Stimulated activated CD8-positive, alpha-beta memory T cell treated with anti-CD3 and anti-CD28 coated beads, Interleukin-4, amount 100 ng/mL, for 1 hour (primary cell): ENCODE results near the gene BCL2L2.
A peak's percentile ranks its signal among the peaks of the same experiment; 100 is the strongest.

ENCODE experiments used
- DNase-seq, 2 donors: peaks; one replicate each; pipeline ENCODE4 v3.0.0-alpha.2; 2020; ENCODE audit warnings: low read depth in 2 of 2, low spot score in 1 of 2

Gene BCL2L2

DNA sequence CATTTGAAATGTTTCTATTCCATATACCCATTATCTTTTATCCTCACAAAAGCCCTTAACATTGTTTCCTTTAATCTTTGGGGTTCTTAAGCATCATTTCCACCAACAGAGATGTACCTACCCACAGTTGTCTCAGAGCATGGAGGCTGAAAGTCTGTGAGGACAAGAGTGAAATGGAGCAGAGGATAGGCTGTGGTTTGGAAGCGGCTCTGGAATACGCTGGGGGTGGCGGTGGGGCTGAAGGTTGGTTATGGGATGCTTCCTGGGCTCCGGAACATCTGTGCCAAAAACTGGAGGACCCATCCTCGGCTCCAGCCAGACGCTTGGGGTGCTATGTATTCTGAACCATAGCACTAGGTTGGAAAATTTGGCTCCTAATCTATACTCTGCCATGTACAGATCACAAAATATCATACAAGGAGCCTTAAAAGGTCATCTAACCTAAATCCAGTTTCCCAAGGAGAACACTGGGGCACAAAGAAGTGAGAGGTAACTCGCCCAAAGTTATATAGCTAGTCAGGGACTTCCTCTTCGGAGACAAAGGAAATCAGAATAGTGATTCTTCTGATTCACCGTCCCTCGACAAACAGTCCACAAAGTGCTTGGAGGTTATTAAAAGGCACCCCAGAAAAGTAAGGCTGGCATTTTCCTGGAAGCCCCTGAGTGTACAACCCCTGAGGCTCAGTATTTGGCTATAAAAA lies 6.5 kb upstream of the BCL2L2 start:
- DNase-seq = no peak

DNA sequence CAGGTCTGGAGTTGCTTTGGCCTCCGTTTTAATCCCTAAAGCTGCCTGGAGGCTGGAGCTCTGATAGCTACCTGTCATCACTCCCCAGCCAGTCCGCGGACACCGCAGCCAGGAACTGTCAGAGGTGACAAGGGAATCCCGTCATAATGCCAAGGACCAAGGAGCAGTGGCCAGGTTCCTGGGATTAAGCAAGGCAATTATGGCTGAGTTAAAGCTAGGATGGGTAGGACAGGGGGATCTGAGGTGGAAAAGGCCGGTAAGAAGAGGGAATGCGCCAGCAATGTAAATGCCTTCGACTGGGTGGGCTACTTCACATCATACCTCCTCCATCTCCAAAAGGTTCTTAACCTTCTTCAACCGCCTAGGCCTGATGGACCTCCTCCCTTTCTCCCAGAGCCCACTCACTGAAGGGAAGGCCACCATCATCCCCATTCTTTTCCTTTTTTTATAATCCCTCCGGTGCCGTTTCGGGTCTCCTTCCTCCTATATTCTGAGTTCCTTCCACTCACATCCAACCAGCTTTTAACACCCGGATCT lies 5.9 kb upstream of the BCL2L2 start:
- DNase-seq = no peak

DNA sequence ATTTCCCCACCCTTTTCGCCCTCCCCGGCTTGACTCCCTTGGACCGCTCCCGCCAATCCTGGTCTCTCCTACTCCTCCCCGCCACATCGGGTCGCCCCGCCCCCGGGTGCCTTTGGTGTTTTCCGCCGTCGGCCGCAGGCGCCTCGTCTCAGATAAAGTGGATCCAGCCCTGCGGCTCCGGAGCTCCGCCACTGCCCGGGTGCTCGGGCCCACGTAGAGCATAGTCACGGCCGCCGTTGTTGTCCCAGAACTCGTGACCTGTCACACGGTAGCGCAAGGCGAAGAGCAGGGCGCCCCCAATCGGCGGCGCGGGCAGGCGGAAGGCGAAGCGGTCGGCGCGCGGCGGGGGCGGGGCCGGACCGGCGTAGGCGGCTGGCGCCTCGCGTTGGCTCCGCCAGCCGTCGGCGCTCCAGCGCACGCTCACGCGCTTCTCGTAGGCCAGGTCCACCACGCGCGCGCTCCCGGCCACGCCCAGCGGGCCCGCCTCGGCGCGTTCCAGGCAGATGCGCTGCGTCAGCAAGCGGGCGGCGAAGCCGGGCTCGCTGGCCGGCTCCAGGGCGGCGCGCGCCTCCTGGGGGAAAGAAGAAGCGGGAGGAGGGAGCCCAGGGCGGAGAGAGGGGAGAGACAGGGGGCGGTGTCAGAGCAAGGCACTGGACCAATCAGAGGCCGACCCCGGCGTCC lies 5.2 kb upstream of the BCL2L2 start:
- DNase-seq = peak; percentile 79 to 89

DNA sequence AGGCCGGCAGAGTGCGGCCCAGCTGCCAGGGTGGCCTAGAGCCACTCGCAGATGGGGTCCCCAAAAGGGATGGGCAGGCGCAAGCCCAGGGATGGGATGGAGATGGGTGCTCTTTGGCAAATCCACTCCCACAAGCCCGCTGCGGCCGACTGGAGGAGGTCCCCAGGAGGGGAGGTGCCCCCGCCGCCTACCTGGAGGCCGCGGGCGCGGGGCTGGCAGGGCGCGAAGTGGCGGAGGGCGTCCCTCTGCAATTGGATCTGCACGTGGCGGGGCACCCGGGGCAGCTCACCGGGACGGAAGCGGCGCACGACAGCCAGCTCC lies 4.7 kb upstream of the BCL2L2 start:
- DNase-seq = peak in 1 of 2 donors; percentile 43

DNA sequence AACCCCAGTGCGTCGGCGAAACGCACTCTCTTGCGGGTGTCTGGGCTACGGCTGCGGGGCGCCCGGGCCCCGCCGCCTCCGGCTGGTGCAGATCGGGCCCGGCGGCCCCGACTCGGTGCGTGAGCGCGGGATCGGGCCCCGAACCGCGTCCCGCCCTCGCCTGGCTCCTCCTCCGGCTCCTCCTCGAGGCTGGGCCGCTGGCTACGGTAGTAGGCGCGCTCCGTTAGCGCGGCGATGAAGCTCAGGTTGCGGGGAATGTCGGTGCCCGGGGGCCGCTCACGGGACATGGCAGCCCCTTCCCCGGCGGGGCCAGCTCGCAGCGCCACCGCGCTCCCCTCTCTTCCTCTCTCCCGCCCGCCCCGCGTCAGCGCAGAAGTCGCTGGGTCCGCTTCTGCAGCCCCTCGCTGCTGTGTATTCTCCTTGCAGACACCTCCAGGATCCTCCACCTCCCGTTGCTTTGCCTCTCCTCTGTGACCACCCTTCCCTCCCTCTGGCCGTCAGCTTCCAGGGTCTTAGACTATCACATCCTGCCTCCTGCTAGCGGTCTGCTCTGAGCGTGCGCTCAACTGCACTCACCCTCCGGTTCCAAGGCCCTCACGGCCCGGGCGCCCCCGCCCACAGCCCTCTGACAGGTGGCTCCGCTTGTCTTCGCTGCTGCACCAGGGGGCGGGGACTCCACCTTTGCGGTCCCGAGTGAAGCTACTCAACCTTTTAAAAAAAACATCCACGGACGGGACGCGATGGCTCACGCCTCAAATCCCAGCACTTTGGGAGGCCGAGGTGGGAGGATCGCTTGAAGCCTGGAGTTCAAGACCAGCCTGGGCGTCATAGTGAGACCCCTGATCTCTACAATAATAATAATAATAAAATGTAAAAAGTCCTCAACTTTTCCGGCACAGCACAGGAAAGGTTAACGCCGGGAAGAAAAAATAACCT lies 4.1 kb upstream of the BCL2L2 start, which contains the start of gene PPP1R3E:
PPP1R3E (minus strand) TSS at position 570 of the 936 bp plus-strand sequence; CDS start at position 287, 283 bp downstream.
- peak in 1 of 2 donors; percentile 75 for DNase-seq

DNA sequence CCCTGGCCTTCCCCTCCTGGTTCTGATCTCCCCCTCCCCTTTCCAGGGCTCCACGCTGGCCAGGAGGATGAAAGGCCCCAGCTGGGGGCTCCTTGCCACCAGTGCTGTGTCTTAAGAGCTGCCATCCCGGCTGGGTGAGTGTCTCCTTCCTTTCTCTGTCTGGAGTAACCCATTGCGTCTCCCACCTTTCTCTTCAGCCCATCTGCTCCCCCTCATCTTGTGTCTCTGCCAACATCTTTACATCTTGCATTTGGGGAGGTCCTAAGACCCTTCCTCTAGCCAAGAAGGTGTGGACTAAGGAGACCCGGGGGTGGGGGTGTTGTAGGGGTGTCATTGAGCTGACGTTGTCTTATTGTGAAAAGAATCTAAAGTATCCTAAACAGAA lies 505 bp downstream of the BCL2L2 start:
- no peak for DNase-seq

DNA sequence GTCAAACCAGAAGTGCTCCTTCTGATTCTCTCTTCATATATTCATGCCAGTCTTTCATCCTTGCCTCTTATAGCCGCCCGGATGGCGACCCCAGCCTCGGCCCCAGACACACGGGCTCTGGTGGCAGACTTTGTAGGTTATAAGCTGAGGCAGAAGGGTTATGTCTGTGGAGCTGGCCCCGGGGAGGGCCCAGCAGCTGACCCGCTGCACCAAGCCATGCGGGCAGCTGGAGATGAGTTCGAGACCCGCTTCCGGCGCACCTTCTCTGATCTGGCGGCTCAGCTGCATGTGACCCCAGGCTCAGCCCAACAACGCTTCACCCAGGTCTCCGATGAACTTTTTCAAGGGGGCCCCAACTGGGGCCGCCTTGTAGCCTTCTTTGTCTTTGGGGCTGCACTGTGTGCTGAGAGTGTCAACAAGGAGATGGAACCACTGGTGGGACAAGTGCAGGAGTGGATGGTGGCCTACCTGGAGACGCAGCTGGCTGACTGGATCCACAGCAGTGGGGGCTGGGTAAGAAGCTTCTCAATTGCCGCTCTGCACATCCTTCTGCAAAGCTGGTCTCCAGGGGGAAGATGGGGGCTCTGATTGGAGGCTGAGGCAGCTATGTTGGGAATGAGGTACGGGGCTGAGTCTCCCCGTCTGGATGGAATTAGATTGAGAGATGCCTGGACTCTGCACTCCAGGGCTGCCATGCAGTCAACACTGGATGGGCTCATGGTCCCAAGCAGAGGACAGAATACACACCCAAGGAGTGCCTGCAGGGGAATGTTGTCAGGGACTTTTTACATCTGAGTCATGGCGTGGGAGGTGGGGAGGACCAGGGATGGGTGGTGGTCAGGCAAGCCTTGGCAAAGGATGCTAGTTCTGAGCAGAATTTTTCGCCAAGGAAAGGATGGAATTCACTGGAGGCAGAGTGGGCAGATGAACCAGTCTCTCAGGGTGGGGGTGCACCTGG lies 1.3 kb downstream of the BCL2L2 start:
- DNase-seq = no peak

DNA sequence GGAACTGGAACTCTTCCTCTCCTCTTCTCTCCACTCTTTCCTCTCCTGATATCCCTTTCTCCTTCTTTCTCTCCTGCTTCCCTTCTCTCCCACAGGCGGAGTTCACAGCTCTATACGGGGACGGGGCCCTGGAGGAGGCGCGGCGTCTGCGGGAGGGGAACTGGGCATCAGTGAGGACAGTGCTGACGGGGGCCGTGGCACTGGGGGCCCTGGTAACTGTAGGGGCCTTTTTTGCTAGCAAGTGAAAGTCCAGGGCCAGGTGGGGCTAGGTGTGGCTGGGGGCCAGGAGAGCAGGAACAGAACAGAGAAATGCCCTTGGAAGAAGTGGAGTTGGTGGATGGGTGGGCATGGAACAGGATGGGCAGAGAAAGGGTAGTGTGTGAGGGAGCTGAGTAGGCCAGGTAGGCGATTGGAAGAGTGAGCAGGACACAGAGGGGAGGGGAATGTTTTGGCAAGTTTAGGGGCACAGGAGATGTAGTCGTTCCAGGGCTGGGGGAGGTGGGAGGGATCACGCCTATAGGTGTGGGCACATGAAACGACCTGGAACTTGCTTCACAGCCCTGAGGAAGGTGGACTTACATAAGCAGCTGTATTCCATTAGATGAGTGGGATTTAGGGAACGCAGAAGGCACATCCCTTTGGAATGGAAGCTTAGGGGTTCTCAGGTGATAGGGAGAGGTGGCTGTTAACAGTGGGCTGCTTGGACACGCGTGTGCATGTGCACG lies 2.2 kb downstream of the BCL2L2 start:
- DNase-seq = no peak

DNA sequence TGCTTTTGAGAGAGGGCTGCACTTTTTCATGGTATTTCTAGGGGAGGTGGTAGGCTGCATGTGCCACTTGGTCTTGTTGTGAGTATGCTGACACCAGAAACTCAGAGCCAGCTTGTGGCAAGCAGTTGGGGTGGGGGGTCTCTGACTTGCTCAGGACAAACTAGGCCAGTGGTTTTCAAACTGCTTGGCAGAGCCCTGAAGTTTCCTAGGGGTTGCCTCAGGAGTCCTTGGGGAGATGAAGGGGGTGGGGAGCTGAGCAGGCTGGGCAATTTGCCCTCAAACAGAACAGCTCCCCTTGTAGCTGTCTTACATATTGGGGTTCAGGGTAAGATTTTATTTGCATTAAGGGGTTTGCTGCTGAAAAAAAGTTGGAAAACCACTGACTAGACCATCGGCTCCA lies 3.9 kb downstream of the BCL2L2 start:
- DNase-seq = no peak

DNA sequence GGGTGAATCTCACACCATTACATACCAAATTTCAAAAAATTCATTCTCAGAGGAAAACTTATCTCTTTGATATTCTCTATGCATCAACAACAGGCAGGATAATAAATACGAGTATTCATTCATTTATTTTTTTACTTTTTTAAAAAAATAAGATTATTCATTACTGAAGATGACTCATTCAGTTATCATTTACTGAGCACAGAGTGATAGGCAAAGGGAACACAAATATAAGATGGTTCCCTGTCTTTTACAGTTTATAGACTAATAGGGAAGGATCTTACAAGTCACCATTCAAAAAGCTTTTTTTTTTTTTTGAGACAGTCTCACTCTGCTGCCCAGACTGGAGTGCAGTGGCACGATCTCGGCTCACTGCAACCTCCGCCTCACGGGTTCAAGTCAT lies 9.7 kb downstream of the BCL2L2 start:
- no peak for DNase-seq

DNA sequence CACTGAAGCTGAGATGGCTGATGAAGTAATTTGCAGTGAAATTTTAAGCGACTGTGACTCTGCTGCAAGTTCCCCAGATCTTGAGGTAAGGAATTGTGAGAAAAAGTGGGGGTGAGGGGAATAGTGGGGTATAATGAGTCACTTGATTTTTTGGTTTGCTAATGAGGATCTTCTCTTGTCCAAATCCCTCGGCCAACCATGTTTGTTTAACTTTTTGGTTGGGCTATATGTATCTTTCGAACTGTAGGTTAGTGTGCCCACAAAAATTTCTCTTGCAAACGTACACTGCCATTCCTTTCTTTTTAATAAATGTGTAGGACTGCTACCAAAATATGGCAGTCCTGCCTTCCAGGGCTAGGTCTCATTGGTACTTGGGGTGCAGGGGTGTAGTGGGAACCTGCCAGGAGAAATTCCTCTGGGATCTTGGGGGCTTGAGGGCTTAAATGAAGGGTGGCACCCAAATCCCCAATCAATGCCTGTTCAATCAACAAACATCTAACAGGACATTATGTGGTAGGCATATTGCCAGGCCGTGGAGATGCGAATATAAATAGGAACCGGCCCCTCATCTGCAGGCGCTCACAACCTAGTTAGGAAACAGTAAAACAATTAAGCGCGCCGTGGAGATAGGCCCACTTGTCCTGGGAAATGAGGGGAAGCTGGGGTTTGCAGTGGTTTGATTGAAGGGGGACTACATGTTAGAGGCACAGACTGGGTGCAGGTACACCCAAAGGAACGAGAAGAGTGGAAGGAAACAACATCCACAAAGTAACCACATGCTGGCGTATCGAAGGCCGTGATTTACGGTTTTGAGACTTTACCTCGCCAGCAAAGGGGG lies 13.3 kb downstream of the BCL2L2 start:
- no peak for DNase-seq

DNA sequence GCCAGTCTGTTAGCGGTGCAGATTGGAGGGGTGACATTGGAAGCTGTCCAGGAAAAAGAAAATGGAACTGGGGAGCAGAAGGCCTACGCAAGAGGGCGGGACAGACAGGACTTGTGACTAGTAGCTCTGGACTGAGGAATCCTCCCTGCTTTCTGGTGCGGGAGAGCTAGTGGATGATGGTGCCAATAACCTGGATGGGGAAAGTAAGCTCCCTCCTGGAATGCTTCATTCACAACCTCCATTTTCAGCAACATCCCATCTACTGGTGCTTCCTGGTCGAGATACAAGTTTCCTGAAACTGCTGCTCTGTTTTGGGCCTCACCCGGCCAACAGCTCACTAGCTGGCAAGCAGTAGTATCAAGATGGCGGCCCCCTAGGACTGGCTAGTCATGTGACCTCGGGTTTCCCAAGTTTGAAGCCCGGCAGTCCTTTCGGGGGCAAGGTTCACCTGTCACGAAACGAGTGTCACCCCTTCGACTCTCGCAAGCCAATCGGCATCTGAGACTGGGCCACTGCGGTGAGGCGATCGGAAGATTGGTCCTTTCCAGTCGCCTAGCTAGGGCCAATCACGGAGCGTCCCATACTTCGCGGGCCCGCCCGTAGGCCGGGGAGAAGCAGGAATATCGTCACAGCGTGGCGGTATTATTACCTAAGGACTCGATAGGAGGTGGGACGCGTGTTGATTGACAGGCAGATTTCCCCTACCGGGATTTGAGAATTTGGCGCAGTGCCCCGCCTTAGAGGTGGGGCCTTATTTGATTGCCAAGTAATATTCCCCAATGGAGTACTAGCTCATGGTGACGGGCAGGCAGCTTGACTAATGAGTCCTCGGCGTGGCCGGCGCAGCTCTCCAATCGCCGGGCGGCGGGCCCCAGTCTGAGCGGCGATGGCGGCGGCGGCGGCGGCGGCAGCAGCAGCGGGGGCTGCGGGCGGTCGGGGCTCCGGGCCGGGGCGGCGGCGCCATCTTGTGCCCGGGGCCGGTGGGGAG lies 14.2 kb downstream of the BCL2L2 start, which contains the start of gene PABPN1:
PABPN1 (plus strand) TSS at position 874 of the 988 bp plus-strand sequence; CDS start at position 887, 13 bp downstream.
- DNase-seq = peak; percentile 90 to 95

DNA sequence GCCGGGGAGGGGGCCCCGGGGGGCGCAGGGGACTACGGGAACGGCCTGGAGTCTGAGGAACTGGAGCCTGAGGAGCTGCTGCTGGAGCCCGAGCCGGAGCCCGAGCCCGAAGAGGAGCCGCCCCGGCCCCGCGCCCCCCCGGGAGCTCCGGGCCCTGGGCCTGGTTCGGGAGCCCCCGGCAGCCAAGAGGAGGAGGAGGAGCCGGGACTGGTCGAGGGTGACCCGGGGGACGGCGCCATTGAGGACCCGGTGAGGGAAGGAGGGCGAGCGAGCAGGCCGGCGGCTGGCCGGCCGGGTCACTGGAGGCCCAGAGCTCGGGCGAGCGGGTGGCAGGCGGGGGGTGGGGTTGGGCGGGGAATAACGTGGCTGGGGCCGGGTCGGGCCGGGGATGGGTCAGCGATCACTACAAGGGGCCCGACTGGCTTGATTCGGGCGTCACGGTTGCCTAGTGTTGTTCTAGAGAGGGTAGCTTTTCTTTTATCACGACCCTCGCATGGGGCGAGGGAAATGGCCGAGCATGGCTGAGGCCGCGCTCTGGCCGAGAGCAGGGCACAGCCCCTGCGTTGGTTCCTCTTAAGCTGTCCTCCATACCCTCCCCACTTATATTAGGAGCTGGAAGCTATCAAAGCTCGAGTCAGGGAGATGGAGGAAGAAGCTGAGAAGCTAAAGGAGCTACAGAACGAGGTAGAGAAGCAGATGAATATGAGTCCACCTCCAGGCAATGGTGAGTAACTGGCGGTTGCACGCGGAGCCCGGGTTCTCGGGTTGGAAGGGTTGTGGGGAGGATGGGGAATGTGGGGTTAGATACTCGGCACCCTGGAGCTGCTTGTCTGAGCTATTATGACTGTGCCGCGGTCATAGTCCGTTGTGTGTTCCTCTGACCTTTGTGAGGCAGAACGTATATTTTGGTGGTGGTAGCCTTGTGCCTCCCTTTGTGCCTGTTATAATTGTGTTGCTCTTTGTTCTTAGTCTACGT lies 15.2 kb downstream of the BCL2L2 start:
- DNase-seq = no peak

DNA sequence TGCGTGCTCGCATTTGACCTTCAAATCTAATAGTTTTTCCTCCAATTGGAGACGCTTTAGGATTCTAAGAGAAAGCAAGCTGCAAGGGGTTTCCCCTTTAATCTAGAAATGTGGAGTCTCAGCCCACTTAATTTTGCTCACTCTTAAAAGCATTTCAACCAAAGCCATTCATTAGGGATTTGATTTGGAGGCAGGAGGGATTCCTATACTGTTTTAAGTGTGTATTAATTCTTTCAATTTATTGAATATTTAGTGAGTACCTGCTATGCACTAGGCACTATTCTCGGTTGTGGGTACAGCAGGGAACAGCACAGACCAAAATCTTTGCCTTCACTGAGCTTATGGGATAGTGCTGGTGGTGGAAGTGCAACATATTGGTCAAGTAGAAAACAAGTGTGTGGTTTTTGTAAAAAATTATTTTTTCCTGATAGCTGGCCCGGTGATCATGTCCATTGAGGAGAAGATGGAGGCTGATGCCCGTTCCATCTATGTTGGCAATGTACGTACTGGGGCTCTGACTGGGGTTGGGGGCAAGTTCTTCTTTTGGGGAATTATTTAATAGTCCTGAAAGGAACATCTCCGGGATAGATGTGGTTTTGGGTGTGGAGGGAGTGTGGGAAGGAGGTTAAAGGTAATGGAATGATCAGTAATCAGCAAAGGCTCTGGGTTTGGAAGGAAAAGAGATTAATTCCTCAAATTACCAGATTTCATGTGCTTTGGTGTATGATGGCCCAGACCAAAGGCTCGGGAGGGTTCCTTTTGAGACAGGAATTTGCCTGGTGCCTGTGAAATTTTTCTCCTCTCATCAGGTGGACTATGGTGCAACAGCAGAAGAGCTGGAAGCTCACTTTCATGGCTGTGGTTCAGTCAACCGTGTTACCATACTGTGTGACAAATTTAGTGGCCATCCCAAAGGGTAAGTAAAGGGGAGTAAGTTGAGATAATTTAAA lies 16.2 kb downstream of the BCL2L2 start:
- DNase-seq = no peak

DNA sequence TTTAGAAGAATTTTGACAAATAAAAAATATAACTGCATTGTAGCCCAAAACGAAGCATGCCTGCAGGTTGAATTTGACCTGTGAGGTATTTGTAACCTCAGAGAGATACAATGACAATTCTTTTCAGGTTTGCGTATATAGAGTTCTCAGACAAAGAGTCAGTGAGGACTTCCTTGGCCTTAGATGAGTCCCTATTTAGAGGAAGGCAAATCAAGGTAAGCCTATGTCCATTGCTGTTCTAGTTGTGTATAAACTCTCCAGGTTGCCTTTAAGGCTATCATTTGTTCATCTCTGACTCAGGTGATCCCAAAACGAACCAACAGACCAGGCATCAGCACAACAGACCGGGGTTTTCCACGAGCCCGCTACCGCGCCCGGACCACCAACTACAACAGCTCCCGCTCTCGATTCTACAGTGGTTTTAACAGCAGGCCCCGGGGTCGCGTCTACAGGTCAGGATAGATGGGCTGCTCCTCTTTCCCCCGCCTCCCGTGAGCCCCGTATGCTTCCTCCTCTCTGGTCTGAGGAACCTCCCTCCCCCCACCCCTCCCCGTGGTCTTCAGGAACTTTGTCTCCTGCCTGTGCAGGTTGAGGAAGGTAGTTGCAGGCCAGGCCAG lies 17.3 kb downstream of the BCL2L2 start:
- no peak for DNase-seq
